Inflammatory macrophage treated with lipopolysaccharide for 1 hour (primary cell): Measurements from ENCODE around the gene NSG2.
"Not testable (repeated sequence)": the region's sequence is repeated elsewhere in the genome, so short reads cannot be mapped to it uniquely, and the experiment has no call there.

ENCODE experiments used
- DNase-seq, 2 donors: peaks; one replicate each; pipeline ENCODE4 v3.0.0-alpha.2; 2020 to 2022

NSG2 gene

GRCh38 chr5:174063082-174063756, 17.7 kb downstream of the NSG2 start:
- DNase-seq: no peak

GRCh38 chr5:174064171-174064570, 18.7 kb downstream of the NSG2 start:
- no peak for DNase-seq

GRCh38 chr5:174065528-174066197, 20.2 kb downstream of the NSG2 start:
- DNase-seq: no peak

GRCh38 chr5:174067499-174067898, 22.0 kb downstream of the NSG2 start:
- DNase-seq: no peak

- no peak for DNase-seq
Observed at GRCh38 chr5:174071484-174071883, 26.0 kb downstream of the NSG2 start.

GRCh38 chr5:174073122-174073660, 27.7 kb downstream of the NSG2 start:
- no peak for DNase-seq

- DNase-seq: no peak
Observed at GRCh38 chr5:174074369-174074768, 28.9 kb downstream of the NSG2 start.

GRCh38 chr5:174078416-174078815, 32.9 kb downstream of the NSG2 start:
- DNase-seq: no peak

GRCh38 chr5:174082286-174082685, 36.8 kb downstream of the NSG2 start:
- no peak for DNase-seq

- no peak for DNase-seq
Observed at GRCh38 chr5:174083056-174083827, 37.7 kb downstream of the NSG2 start.

GRCh38 chr5:174084691-174085154, 39.2 kb downstream of the NSG2 start:
- no peak for DNase-seq

- no peak for DNase-seq
Observed at GRCh38 chr5:174086751-174087150, 41.2 kb downstream of the NSG2 start.

GRCh38 chr5:174087783-174088182, 42.3 kb downstream of the NSG2 start:
- DNase-seq: no peak

GRCh38 chr5:174090129-174090528, 44.6 kb downstream of the NSG2 start:
- no peak for DNase-seq

- DNase-seq: no peak
Observed at GRCh38 chr5:174093123-174093522, 47.6 kb downstream of the NSG2 start.

GRCh38 chr5:174094857-174095606, 49.5 kb downstream of the NSG2 start:
- no peak for DNase-seq

GRCh38 chr5:174096619-174097018, 51.1 kb downstream of the NSG2 start:
- no peak for DNase-seq

- no peak for DNase-seq
Observed at GRCh38 chr5:174097486-174098185, 52.1 kb downstream of the NSG2 start.

- no peak for DNase-seq
Observed at GRCh38 chr5:174098694-174099093, 53.2 kb downstream of the NSG2 start.

- DNase-seq: no peak
Observed at GRCh38 chr5:174100490-174100889, 55.0 kb downstream of the NSG2 start.

GRCh38 chr5:174101195-174101730, 55.8 kb downstream of the NSG2 start:
- no peak for DNase-seq

GRCh38 chr5:174102574-174102973, 57.1 kb downstream of the NSG2 start:
- not testable (repeated sequence) for DNase-seq
